ENCODE results near the gene SBNO2. TPM values are rescaled to one million over a fixed set of nuclear protein-coding genes. Genes with fewer than 3 reads are reported as not detected.
A peak's percentile ranks its signal among the peaks of the same experiment; 100 is the strongest.

The SBNO2 gene
- polyA plus RNA-seq, 3 donors, result 0.71 to 75.0 (median 2.6) TPM

DNA sequence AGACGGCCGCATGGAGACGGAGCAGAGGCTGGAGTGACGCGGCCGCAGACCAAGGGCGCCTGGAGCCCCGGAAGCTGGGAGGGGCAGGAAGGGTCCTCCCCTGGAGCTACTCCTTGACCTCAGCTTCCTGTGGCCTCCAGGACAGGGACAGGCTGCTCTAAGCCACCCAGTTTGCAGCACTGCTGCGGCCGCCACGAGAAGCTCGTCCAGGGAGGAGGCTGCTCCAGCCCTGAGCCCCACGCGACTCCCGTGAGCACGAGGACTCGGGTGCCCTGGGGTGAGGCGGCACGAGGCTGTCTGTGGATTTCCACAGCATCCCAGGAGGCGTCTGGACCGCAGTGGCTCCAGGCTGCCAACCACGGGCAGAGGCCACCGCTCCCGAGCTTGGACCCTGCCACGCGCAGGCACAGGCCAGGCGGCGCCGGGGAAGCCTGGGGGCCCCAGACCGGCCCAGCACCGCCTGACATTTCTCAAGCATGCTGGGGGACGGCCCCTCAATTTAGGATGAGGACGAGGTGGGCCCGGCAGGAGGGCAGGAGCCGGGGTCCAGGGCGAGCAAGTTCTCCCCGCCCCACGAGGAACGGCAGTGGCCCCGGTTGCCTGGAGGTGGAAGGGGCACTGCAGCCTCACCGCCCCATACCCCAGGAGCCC is 10.7 kb downstream of the SBNO2 start:
- Histone ChIP-seq H3K9ac (ENCODE audit: insufficient read depth, low read length, poor library complexity, severe bottlenecking) (no peak overlapping the region), H2AFZ (ENCODE audit: insufficient read depth, low read depth, low read length, poor library complexity, severe bottlenecking) (no peak overlapping the region), H3K9me3 (replicated peaks in 1 of 2; ENCODE audit: control insufficient read depth in 1 of 2, insufficient read depth in 1 of 2, low read length in 2 of 2) (no peaks in the 10 kb centered on the region), H3K36me3 (replicated peaks in 1 of 2; ENCODE audit: control insufficient read depth in 1 of 2, insufficient read depth in 2 of 2, low read length in 2 of 2) (peaks cover 20 to 23% of the 10 kb centered on the region in 2 donors), H3K4me1 (ENCODE audit: control insufficient read depth in 1 of 2, insufficient read depth in 2 of 2, low read length in 2 of 2) (peaks cover 8 to 25% of the 10 kb centered on the region in 2 donors), H3K79me2 (ENCODE audit: insufficient read depth, low read length) (peaks cover 84% of the 10 kb centered on the region), H3K27me3 (ENCODE audit: control insufficient read depth in 2 of 2, insufficient read depth in 2 of 2, low read length in 2 of 2) (no peaks in the 10 kb centered on the region), H4K20me1 (ENCODE audit: insufficient read depth, low read length) (peaks cover 94% of the 10 kb centered on the region), H3K4me2 (replicated peaks; ENCODE audit: extremely low read depth, low read length, poor library complexity, severe bottlenecking) (no peak overlapping the region), H3K27ac (ENCODE audit: low read depth in 1 of 2, low read length in 2 of 2) (no peak overlapping the region), H3K4me3 (replicated peaks in 1 of 3; ENCODE audit: low read depth in 2 of 3, low read length in 3 of 3) (no peak overlapping the region)
- Mint-ChIP-seq H3K4me1 (peaks cover 15% of the 10 kb centered on the region), H3K36me3 (peaks cover 7 to 22% of the 10 kb centered on the region in 2 donors), H3K27ac (peak overlapping the region in 5 of 7 donors; percentile 16 to 50 (median 43)), H3K9me3 (peaks cover 0 to 4% (median 0%) of the 10 kb centered on the region in 7 donors), H3K27me3 (ENCODE audit: low read depth in 3 of 3) (no peaks in the 10 kb centered on the region), H3K4me3 (peak overlapping the region in 1 of 2 donors; percentile 24)
- TF ChIP-seq, protein P1, sequence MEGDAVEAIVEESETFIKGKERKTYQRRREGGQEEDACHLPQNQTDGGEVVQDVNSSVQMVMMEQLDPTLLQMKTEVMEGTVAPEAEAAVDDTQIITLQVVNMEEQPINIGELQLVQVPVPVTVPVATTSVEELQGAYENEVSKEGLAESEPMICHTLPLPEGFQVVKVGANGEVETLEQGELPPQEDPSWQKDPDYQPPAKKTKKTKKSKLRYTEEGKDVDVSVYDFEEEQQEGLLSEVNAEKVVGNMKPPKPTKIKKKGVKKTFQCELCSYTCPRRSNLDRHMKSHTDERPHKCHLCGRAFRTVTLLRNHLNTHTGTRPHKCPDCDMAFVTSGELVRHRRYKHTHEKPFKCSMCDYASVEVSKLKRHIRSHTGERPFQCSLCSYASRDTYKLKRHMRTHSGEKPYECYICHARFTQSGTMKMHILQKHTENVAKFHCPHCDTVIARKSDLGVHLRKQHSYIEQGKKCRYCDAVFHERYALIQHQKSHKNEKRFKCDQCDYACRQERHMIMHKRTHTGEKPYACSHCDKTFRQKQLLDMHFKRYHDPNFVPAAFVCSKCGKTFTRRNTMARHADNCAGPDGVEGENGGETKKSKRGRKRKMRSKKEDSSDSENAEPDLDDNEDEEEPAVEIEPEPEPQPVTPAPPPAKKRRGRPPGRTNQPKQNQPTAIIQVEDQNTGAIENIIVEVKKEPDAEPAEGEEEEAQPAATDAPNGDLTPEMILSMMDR (IDR thresholded peaks at IDR 0.05), result no peak
- intact Hi-C loops (cut with micrococcal nuclease), result no loop called here
- WGBS (ENCODE audit: insufficient coverage), result 85% methylated on average over 32 of the region's 41 CpGs
- no peak for DNase-seq

DNA sequence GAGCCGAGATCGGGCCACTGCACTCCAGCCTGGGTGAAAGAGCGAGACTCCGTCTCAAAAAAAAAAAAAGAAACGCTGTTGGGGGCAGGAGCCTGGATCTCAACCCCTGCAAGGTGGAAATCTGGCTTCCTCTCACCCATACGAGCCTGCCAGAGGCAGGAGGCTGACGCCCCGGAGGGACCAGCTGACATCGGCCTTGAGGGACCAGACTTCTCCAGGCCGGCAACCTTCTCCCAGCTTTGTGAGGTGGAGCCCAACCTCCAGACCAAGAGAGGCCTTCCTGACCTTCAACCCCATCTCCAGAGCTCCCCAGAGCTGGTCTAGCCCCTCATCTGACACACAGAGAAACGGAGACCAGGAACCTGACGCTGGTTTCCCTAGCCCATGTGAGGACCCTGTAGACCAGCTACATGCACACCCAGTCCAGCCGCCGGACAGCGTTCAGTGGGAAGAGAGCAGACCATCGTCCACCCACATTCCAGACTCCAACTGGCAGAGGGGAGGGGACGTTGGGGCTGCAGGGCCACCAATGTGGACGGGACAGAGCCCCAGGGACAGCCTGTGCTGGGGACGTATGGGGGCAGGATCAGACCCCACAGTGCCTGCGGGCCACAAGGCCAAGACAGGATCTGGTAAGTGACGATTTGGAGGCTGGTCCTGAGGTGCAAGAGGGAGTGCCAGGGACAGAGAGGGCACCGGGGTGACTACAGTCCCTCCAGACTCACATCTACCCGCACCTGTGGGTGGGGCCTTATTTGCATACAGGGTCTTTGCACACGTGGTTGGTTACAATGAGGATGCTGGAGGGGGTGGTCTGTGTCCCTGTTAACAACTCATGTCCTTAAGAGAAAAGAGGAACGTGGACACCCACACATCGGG is 11.4 kb downstream of the SBNO2 start:
- H3K4me3 ChIP-seq (replicated peaks in 1 of 3; ENCODE audit: low read depth in 2 of 3, low read length in 3 of 3), result no peak overlapping the region
- H3K27ac ChIP-seq (ENCODE audit: low read depth in 1 of 2, low read length in 2 of 2), result peak overlapping the region in 1 of 2 donors; percentile 12
- H3K4me2 ChIP-seq (replicated peaks; ENCODE audit: extremely low read depth, low read length, poor library complexity, severe bottlenecking), result no peak overlapping the region
- peak overlapping the region in 1 of 2 donors; percentile 24 for H3K4me3 Mint-ChIP-seq
- no peak overlapping the region for H3K9ac ChIP-seq (ENCODE audit: insufficient read depth, low read length, poor library complexity, severe bottlenecking)
- H2AFZ ChIP-seq (ENCODE audit: insufficient read depth, low read depth, low read length, poor library complexity, severe bottlenecking), result no peak overlapping the region
- no peaks in the 10 kb centered on the region for H3K27me3 ChIP-seq (ENCODE audit: control insufficient read depth in 2 of 2, insufficient read depth in 2 of 2, low read length in 2 of 2)
- no peaks in the 10 kb centered on the region for H3K27me3 Mint-ChIP-seq (ENCODE audit: low read depth in 3 of 3)
- H3K36me3 ChIP-seq (replicated peaks in 1 of 2; ENCODE audit: control insufficient read depth in 1 of 2, insufficient read depth in 2 of 2, low read length in 2 of 2), result peaks cover 18 to 23% of the 10 kb centered on the region in 2 donors
- peaks cover 84% of the 10 kb centered on the region for H3K79me2 ChIP-seq (ENCODE audit: insufficient read depth, low read length)
- 89% methylated on average over 15 of the region's 26 CpGs for WGBS (ENCODE audit: insufficient coverage)
- peaks cover 94% of the 10 kb centered on the region for H4K20me1 ChIP-seq (ENCODE audit: insufficient read depth, low read length)
- H3K36me3 Mint-ChIP-seq, result peaks cover 11 to 29% of the 10 kb centered on the region in 2 donors
- peaks cover 15% of the 10 kb centered on the region for H3K4me1 Mint-ChIP-seq
- H3K9me3 ChIP-seq (replicated peaks in 1 of 2; ENCODE audit: control insufficient read depth in 1 of 2, insufficient read depth in 1 of 2, low read length in 2 of 2), result no peaks in the 10 kb centered on the region
- intact Hi-C loops (cut with micrococcal nuclease), result no loop called here
- H3K27ac Mint-ChIP-seq, result peak overlapping the region in 5 of 7 donors; percentile 16 to 50 (median 43)
- H3K9me3 Mint-ChIP-seq, result peaks cover 0 to 4% (median 0%) of the 10 kb centered on the region in 7 donors
- H3K4me1 ChIP-seq (ENCODE audit: control insufficient read depth in 1 of 2, insufficient read depth in 2 of 2, low read length in 2 of 2), result peaks cover 8 to 24% of the 10 kb centered on the region in 2 donors
- TF ChIP-seq, protein P1 (IDR thresholded peaks at IDR 0.05), result no peak
- DNase-seq, result no peak
